GM06990 (cell line): ENCODE data around the gene MAP3K7.

Source experiments
- DNase-seq: peaks from one replicate; pipeline ENCODE4 v3.0.0-alpha.2; 2011; ENCODE audit not compliant: insufficient read length; ENCODE audit errors: extremely low read depth
- H3K27me3 ChIP-seq: replicated peaks from 2 replicates; pipeline ENCODE4 v1.6.0; 2011; ENCODE audit warnings: low read length; ENCODE audit not compliant: control insufficient read depth, insufficient read depth
- H3K36me3 ChIP-seq: 2 replicates; pipeline ENCODE4 v1.5.1; 2011; ENCODE audit warnings: low read length; ENCODE audit not compliant: control insufficient read depth, insufficient read depth
- H3K4me3 ChIP-seq: replicated peaks from 2 replicates; pipeline ENCODE4 v1.5.1; 2011; ENCODE audit warnings: low read depth, mild to moderate bottlenecking, control low read depth, low read length
- TF ChIP-seq, protein P1 (sequence below): IDR thresholded peaks from 2 replicates; pipeline ENCODE4 v1.5.1; 2011; ENCODE audit warnings: low read length, control low read depth, mild to moderate bottlenecking, inconsistent platforms; ENCODE audit not compliant: insufficient read depth, poor library complexity, severe bottlenecking

MAP3K7 gene

DNA sequence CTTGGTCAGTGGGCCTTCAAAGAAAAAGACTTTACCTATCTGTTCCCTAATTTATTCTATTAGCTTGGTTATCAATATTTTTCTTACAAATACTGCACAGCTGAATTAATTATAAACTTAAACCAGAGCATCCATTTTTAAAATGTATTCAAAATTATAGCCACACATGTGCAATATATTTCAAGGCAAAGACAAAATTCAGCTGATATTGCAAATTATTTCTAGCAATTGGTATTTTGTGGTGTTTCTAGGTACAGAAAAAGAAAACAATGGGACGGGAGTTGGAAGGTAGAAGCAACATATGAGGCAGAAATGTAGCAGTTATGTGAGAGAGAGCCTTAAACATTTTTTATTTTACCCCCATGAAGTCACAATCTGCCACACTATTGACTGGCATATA is 64.9 kb downstream of the MAP3K7 start:
- TF ChIP-seq, protein P1, sequence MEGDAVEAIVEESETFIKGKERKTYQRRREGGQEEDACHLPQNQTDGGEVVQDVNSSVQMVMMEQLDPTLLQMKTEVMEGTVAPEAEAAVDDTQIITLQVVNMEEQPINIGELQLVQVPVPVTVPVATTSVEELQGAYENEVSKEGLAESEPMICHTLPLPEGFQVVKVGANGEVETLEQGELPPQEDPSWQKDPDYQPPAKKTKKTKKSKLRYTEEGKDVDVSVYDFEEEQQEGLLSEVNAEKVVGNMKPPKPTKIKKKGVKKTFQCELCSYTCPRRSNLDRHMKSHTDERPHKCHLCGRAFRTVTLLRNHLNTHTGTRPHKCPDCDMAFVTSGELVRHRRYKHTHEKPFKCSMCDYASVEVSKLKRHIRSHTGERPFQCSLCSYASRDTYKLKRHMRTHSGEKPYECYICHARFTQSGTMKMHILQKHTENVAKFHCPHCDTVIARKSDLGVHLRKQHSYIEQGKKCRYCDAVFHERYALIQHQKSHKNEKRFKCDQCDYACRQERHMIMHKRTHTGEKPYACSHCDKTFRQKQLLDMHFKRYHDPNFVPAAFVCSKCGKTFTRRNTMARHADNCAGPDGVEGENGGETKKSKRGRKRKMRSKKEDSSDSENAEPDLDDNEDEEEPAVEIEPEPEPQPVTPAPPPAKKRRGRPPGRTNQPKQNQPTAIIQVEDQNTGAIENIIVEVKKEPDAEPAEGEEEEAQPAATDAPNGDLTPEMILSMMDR, result no peak
- no peaks in the 10 kb centered on the region for H3K27me3 ChIP-seq
- no peak overlapping the region for H3K4me3 ChIP-seq
- DNase-seq, result no peak
- peaks cover 3% of the 10 kb centered on the region; the same call in 1 of the 2 replicates for H3K36me3 ChIP-seq

DNA sequence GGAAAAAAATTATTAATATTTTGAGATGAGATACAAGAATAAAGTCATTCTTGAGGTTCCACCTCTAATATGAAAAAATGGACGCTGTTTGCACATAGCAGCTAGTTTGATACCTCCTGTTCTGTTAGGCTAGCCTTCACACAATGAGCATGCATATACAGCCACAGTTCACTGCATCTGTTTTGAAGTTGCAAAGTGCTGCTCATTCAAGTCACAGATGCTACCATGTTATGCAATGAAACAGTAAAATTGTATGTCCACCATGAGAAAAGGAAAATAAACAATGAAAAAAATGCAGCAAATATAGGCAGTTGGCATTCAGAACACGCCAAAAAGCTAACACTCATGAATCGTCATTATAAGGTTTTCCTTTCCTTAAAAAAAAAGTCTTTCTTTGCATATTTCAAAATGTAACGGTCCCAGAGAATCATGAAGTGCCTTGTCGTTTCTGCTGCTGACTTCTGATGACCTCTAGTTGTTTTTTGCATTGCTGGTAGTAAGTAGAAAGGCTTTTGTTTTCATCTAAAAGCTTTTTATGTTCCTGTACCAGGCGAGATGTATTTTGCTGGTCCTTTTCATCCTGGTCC is 70.7 kb downstream of the MAP3K7 start:
- Histone ChIP-seq H3K27me3 (no peaks in the 10 kb centered on the region), H3K36me3 (peaks cover 1% of the 10 kb centered on the region), H3K4me3 (no peak overlapping the region)
- DNase-seq, result no peak
- TF ChIP-seq, protein P1, result no peak

DNA sequence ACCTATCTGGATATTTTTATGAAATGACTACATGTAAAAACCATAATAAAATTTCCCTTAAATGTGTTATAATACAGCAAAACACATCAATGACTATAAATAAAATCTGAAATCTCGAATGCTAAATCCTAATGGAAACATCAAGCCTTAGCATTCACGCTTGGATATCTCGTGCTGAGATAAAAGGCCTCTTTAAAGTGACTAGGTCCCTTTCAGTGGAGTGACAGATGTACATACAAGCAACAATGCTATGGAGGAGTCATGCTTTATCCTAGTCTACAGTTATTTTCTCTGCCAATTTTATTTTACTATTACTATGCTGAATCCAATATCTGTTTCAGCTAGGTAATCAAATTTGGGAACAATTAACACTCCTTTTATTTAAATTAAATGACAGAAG is 72.4 kb downstream of the MAP3K7 start:
- Histone ChIP-seq H3K36me3 (peaks cover 1% of the 10 kb centered on the region), H3K27me3 (no peaks in the 10 kb centered on the region), H3K4me3 (no peak overlapping the region)
- TF ChIP-seq, protein P1, result no peak
- no peak for DNase-seq

DNA sequence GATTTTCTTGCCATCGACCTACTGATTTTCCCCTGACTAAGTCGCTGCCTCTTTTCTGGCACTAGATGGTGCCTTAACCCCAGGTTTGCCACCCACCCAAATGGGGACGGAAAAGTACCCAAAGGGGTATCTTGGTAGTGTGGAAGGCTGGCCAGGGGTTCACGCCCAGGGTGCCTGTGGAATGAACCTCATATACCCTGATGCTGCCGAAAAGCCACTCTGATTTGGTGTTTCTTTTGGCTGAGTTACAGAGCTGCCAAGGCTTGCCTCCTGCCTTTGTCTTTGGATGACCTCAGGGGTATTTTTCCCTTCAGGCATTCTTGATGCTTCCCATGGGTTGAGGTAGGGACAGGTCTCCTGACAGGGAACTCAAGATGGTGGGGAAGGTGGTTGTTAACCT is 78.1 kb downstream of the MAP3K7 start:
- no peak for DNase-seq
- Histone ChIP-seq H3K27me3 (no peaks in the 10 kb centered on the region), H3K4me3 (no peak overlapping the region), H3K36me3 (no peaks in the 10 kb centered on the region)
- TF ChIP-seq, protein P1, result no peak

DNA sequence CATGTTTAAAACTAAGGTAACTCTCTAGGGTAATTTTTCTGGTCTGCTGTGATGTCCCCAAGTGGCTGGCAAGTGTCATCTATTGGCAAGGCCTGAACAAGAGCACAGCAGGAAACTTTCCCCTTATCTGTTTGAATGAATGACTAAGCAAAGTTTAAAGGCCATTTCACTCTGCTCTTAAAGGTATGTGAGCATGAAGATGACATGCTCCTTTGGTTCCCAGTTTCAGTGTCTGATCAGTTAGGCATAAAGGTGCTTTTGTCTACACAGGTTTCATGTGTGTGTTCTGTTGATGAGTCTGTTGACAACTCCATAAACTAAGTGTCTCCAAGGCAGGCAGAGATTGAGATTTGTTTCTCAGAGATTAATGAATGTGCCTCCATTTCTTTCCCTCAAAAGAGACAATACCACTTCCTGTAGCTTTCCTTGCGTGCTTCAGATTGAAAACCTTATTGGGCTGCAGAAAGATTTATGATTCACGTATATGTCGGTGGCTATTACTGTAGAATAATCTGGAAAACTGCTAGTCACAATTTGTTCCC is 83.9 kb downstream of the MAP3K7 start:
- DNase-seq, result no peak
- Histone ChIP-seq H3K27me3 (no peaks in the 10 kb centered on the region), H3K4me3 (no peak overlapping the region), H3K36me3 (no peaks in the 10 kb centered on the region)
- TF ChIP-seq, protein P1, result no peak

DNA sequence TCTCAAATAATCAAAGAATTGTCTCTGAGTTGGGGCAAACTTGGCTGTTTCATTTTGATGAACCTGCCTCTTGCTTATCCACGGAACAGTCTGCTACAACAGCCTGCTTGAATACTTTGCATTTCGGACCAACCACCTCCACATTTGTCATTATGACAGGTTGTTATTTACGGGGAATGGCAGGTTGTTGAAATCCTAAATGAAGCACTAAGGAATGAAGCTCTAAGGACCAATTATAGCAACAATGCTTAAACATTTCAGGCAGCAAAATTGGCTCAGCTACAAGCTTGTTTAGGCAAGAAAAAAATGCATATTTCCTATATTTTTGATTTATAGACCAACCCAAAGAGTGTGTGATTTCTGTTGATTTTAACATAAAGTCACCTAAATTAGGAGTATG is 84.5 kb downstream of the MAP3K7 start:
- Histone ChIP-seq H3K36me3 (no peaks in the 10 kb centered on the region), H3K4me3 (no peak overlapping the region), H3K27me3 (no peaks in the 10 kb centered on the region)
- TF ChIP-seq, protein P1, result no peak
- no peak for DNase-seq
